ENCODE results near the gene CLCN3.

The CLCN3 gene

GRCh38 chr4:169632896-169633295, 12.5 kb downstream of the CLCN3 start:
- no peak overlapping the region for H3K4me3 ChIP-seq
- no peaks in the 10 kb centered on the region for H3K9me3 ChIP-seq
- no peak for TF ChIP-seq CTCF (IDR thresholded peaks at IDR 0.05)
- intact Hi-C loops (cut with DNase I; ENCODE audit: low total_unique reads), result no loop called here
- no peaks in the 10 kb centered on the region for H3K4me1 ChIP-seq
- DNase-seq, result no peak
- peaks cover 0 to 6% (median under 1%) of the 10 kb centered on the region in 3 donors for H3K36me3 ChIP-seq
- H3K27ac ChIP-seq, result no peak overlapping the region
- no peaks in the 10 kb centered on the region for H3K27me3 ChIP-seq

GRCh38 chr4:169634975-169635374, 14.6 kb downstream of the CLCN3 start:
- H3K9me3 ChIP-seq, result no peaks in the 10 kb centered on the region
- no peak for TF ChIP-seq CTCF (IDR thresholded peaks at IDR 0.05)
- intact Hi-C loops (cut with DNase I; ENCODE audit: low total_unique reads), result no loop called here
- no peaks in the 10 kb centered on the region for H3K4me1 ChIP-seq
- H3K27me3 ChIP-seq, result no peaks in the 10 kb centered on the region
- H3K4me3 ChIP-seq, result no peak overlapping the region
- no peak overlapping the region for H3K27ac ChIP-seq
- H3K36me3 ChIP-seq, result peaks cover 5 to 16% (median 13%) of the 10 kb centered on the region in 3 donors
- DNase-seq, result no peak

DNA sequence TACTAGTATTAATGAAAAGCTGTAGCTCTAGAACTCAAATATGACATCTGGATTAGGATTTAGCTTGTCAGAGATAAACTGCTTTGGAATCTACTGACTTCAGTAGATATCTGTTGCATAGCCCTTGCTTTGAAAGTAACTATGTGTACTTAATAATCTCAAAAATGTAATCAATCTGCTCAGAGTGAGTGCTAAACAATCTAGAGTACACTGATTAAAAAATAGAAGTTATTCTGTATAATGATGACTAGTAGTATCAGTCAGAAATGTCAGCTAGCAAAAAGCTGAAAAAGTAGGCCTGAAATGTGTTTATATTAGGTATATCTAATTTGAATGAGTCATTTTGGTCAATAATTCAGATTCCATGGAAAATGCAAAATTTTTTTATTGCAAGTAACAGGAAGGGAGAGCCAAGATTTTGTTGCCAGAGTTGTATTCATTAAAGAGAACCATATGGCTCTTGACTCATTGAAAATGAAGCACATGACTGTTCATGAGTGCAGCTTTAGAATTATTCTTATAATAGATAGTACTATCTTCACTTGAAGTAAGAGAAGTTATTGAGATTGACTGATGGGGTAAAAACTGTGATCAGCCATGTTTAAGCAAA, 20.0 kb downstream of the CLCN3 start:
- Histone ChIP-seq H3K4me1 (no peaks in the 10 kb centered on the region), H3K9me3 (no peaks in the 10 kb centered on the region), H3K36me3 (peaks cover 10 to 43% (median 21%) of the 10 kb centered on the region in 3 donors), H3K27me3 (no peaks in the 10 kb centered on the region), H3K27ac (no peak overlapping the region), H3K4me3 (no peak overlapping the region)
- TF ChIP-seq CTCF (IDR thresholded peaks at IDR 0.05), result no peak
- DNase-seq, result no peak
- intact Hi-C loops (cut with DNase I; ENCODE audit: low total_unique reads), result no loop called here

- Histone ChIP-seq H3K27ac (no peak overlapping the region), H3K27me3 (no peaks in the 10 kb centered on the region), H3K4me3 (no peak overlapping the region), H3K9me3 (no peaks in the 10 kb centered on the region), H3K4me1 (peaks cover 0 to 5% (median under 1%) of the 10 kb centered on the region in 4 donors), H3K36me3 (peaks cover 5 to 31% (median 8%) of the 10 kb centered on the region in 3 donors)
- intact Hi-C loops (cut with DNase I; ENCODE audit: low total_unique reads), result no loop called here
- no peak for DNase-seq
- no peak for TF ChIP-seq CTCF (IDR thresholded peaks at IDR 0.05)
These were observed 24.4 kb downstream of the CLCN3 start for GRCh38 chr4:169644802-169645201.

DNA sequence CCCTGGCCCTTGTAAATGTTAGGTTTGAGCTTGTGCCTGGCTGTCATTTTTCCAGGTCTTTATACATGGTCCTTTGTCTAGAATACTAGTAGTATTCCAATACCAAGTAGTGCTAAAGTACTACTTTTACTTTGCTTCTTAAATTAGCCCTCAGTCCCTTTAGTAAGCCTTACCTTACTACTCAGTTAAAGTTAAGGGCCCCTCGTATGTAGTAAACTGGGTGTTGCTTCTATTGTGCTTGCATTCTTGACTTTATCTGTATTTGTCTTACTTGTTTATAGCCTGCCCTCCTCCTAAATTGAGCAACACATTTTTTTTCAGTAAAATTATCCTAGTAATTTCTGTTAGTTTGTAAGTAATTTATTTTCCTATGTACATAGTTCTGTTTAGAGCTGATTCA, 25.2 kb downstream of the CLCN3 start:
- TF ChIP-seq CTCF (IDR thresholded peaks at IDR 0.05), result no peak
- no peak for DNase-seq
- Histone ChIP-seq H3K4me3 (no peak overlapping the region), H3K9me3 (no peaks in the 10 kb centered on the region), H3K27ac (no peak overlapping the region), H3K36me3 (peaks cover 5 to 31% (median 5%) of the 10 kb centered on the region in 3 donors), H3K27me3 (no peaks in the 10 kb centered on the region), H3K4me1 (peaks cover 0 to 13% (median 9%) of the 10 kb centered on the region in 4 donors)
- intact Hi-C loops (cut with DNase I; ENCODE audit: low total_unique reads), result no loop called here

Data from tibial artery (tissue), 4 donors.